OCI-LY3 (cell line): ENCODE measurements around the gene STK32B.

ENCODE experiments used
- H2AFZ ChIP-seq: fragments of 200-600, 300-600 bp; shearing (Covaris generic); 2 replicates; pipeline ENCODE4 v1.6.0; 2014; ENCODE audit warnings: antibody characterized with exemption, low read depth, low read length
- H3K27ac ChIP-seq: fragments of 200-600, 300-600 bp; sonication (generic); 2 replicates; pipeline ENCODE4 v1.5.1; 2014; ENCODE audit warnings: mild to moderate bottlenecking, low read length, moderate library complexity, mixed read lengths
- H3K27me3 ChIP-seq: fragments of 200-600, 300-600 bp; sonication (generic); 2 replicates; pipeline ENCODE4 v1.6.1; 2014; ENCODE audit warnings: low read depth, low read length, mixed read lengths
- H3K36me3 ChIP-seq: fragments of 200-600, 300-600 bp; sonication (generic); replicated peaks from 2 replicates; pipeline ENCODE3; 2014; ENCODE audit warnings: low read depth, low read length, mixed read lengths
- H3K4me1 ChIP-seq: fragments of 300-600, 200-600 bp; sonication (generic); 2 replicates; pipeline ENCODE4 v1.6.1; 2014; ENCODE audit warnings: low read length, mixed read lengths
- H3K4me2 ChIP-seq: fragments of 200-600, 300-600 bp; sonication (generic); 2 replicates; pipeline ENCODE4 v1.6.1; 2014; ENCODE audit warnings: low read length, mixed read lengths
- H3K4me3 ChIP-seq: fragments of 300-600, 200-600 bp; sonication (generic); 2 replicates; pipeline ENCODE4 v1.5.1; 2014; ENCODE audit warnings: antibody characterized with exemption, mild to moderate bottlenecking, low read length, moderate library complexity
- H3K79me2 ChIP-seq: fragments of 300-600, 200-600 bp; shearing (Covaris generic); 2 replicates; pipeline ENCODE4 v1.6.1; 2014; ENCODE audit warnings: mild to moderate bottlenecking, low read length, mixed read lengths
- H3K9ac ChIP-seq: fragments of 300-600, 200-600 bp; shearing (Covaris generic); 2 replicates; pipeline ENCODE4 v1.6.0; 2014; ENCODE audit warnings: mild to moderate bottlenecking, low read length, moderate library complexity
- H3K9me3 ChIP-seq: fragments of 200-600, 300-600 bp; shearing (Covaris generic); 2 replicates; pipeline ENCODE4 v1.6.1; 2014; ENCODE audit warnings: low read length, mixed read lengths; ENCODE audit not compliant: insufficient read depth
- H4K20me1 ChIP-seq: fragments of 200-600, 300-600 bp; sonication (generic); 2 replicates; pipeline ENCODE4 v1.6.1; 2016; ENCODE audit warnings: low read length, mixed read lengths; ENCODE audit not compliant: insufficient read depth
- CTCF ChIP-seq: fragments of 200-600, 300-600 bp; sonication (generic); IDR thresholded peaks from 2 replicates; pipeline ENCODE4 v1.5.1; 2014; ENCODE audit warnings: antibody characterized with exemption, low read length, low read depth
- EZH2phosphoT487 ChIP-seq: fragments of 200-600 bp; shearing (Covaris generic); IDR thresholded peaks from 2 replicates; pipeline ENCODE4 v1.6.1; 2018; ENCODE audit warnings: antibody characterized with exemption, mixed run types, low read depth

Gene STK32B

GRCh38 chr4:5355846-5356245, 304.6 kb downstream of the STK32B start:
- TF ChIP-seq CTCF: no peak
- no peaks in the 10 kb centered on the region for H3K36me3 ChIP-seq
- H3K4me1 ChIP-seq: no peaks in the 10 kb centered on the region
- H3K9ac ChIP-seq: no peak overlapping the region
- H4K20me1 ChIP-seq: no peaks in the 10 kb centered on the region
- H3K4me2 ChIP-seq: no peak overlapping the region
- H3K9me3 ChIP-seq: no peaks in the 10 kb centered on the region
- no peak overlapping the region for H2AFZ ChIP-seq
- H3K4me3 ChIP-seq: no peak overlapping the region
- no peak overlapping the region for H3K27ac ChIP-seq
- H3K27me3 ChIP-seq: no peaks in the 10 kb centered on the region
- H3K79me2 ChIP-seq: no peaks in the 10 kb centered on the region

GRCh38 chr4:5357870-5358269, 306.6 kb downstream of the STK32B start:
- H3K4me3 ChIP-seq: no peak overlapping the region
- no peak for TF ChIP-seq EZH2phosphoT487
- TF ChIP-seq CTCF: no peak
- no peaks in the 10 kb centered on the region for H3K79me2 ChIP-seq
- H2AFZ ChIP-seq: no peak overlapping the region
- H3K4me1 ChIP-seq: no peaks in the 10 kb centered on the region
- H3K9ac ChIP-seq: no peak overlapping the region
- no peaks in the 10 kb centered on the region for H3K36me3 ChIP-seq
- no peak overlapping the region for H3K27ac ChIP-seq
- H4K20me1 ChIP-seq: no peaks in the 10 kb centered on the region
- no peak overlapping the region for H3K4me2 ChIP-seq
- no peaks in the 10 kb centered on the region for H3K9me3 ChIP-seq
- H3K27me3 ChIP-seq: no peaks in the 10 kb centered on the region

- H2AFZ ChIP-seq: no peak overlapping the region
- H3K4me3 ChIP-seq: no peak overlapping the region
- H3K9ac ChIP-seq: no peak overlapping the region
- no peaks in the 10 kb centered on the region for H4K20me1 ChIP-seq
- H3K36me3 ChIP-seq: no peaks in the 10 kb centered on the region
- H3K4me1 ChIP-seq: no peaks in the 10 kb centered on the region
- H3K27ac ChIP-seq: no peak overlapping the region
- H3K9me3 ChIP-seq: no peaks in the 10 kb centered on the region
- no peaks in the 10 kb centered on the region for H3K79me2 ChIP-seq
- no peak overlapping the region for H3K4me2 ChIP-seq
- TF ChIP-seq EZH2phosphoT487 (no peak), CTCF (no peak)
- H3K27me3 ChIP-seq: no peaks in the 10 kb centered on the region
Measured at GRCh38 chr4:5361968-5362367, 310.7 kb downstream of the STK32B start.

- Histone ChIP-seq H3K36me3 (no peaks in the 10 kb centered on the region), H4K20me1 (no peaks in the 10 kb centered on the region), H3K4me2 (no peak overlapping the region), H3K9me3 (no peaks in the 10 kb centered on the region), H2AFZ (no peak overlapping the region), H3K4me3 (no peak overlapping the region), H3K27ac (no peak overlapping the region), H3K79me2 (no peaks in the 10 kb centered on the region), H3K27me3 (no peaks in the 10 kb centered on the region), H3K9ac (no peak overlapping the region), H3K4me1 (no peaks in the 10 kb centered on the region)
- TF ChIP-seq CTCF (no peak), EZH2phosphoT487 (no peak)
Measured at GRCh38 chr4:5364406-5364805, 313.1 kb downstream of the STK32B start.
